Tibial nerve (tissue), 4 donors: ENCODE results near the gene LAMP2.

Source experiments
- CTCF ChIP-seq, 5 experiments: fragments of 200-600 bp in 3 of 5; fragments of 450-650 bp in 2 of 5; sonication (generic) in 3 of 5; IDR thresholded peaks; one replicate each; pipeline ENCODE4 v1.5.1; 2016 to 2019; ENCODE audit warnings: antibody characterized with exemption in 5 of 5, mild to moderate bottlenecking in 3 of 5, moderate library complexity in 2 of 5
- EP300 ChIP-seq, 2 donors: sonication (generic); formaldehyde crosslinking; IDR thresholded peaks; one replicate each; pipeline ENCODE4 v1.6.1; 2017; ENCODE audit warnings: antibody characterized with exemption in 2 of 2, mild to moderate bottlenecking in 1 of 2
- POLR2A ChIP-seq, 2 donors: fragments of 450-650 bp; IDR thresholded peaks; one replicate each; pipeline ENCODE4 v1.6.1; 2017; ENCODE audit warnings: antibody characterized with exemption in 2 of 2, mild to moderate bottlenecking in 2 of 2, moderate library complexity in 2 of 2

DNA sequence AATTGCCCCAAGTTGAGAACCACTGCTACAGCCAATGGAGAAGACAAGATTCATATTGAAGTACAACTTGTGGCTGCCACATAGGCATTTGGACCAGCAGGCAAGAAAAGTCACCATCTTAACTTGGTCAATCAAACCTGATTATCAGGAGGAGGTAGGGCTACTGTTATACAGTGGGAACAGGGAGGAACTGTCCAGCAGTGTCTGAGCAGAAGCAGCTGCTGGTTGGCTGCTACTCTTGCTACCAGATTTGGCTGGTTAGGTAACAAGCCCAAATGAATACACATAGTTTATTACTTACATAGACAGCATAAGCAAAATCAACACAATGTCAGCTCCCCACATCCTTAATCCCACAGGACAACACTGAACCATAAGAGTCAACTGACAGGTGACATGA, 67.8 kb downstream of the LAMP2 start:
- no peak for TF ChIP-seq CTCF (IDR thresholded peaks at IDR 0.05)
- TF ChIP-seq POLR2A (IDR thresholded peaks at IDR 0.05) = no peak
- TF ChIP-seq EP300 (IDR thresholded peaks at IDR 0.05) = no peak
